ENCODE data around the gene PRKCE. TPM values are rescaled to one million over a fixed set of nuclear protein-coding genes. Genes with fewer than 3 reads are reported as not detected.

The PRKCE gene
- total RNA-seq, 1 experiment from 2014 or later: 14.8 TPM

GRCh38 chr2:45713591-45713990 lies 62.1 kb downstream of the PRKCE start (continued):
- TF ChIP-seq REST (IDR thresholded peaks at IDR 0.05; ENCODE audit: low read depth) (no peak), ZFX (IDR thresholded peaks at IDR 0.05) (no peak), TCF7L2 (IDR thresholded peaks at IDR 0.05; ENCODE audit: borderline replicate concordance, extremely low read depth, insufficient read depth, insufficient read length) (no peak)

GRCh38 chr2:45714679-45715078 lies 63.2 kb downstream of the PRKCE start:
- H3K9me2 ChIP-seq (ENCODE audit: insufficient read depth): no peaks in the 10 kb centered on the region
- ATAC-seq: no peak
- no peaks in the 10 kb centered on the region for H3K27me3 ChIP-seq (ENCODE audit: insufficient read depth, low read length)
- no peak overlapping the region for H3K9ac ChIP-seq (ENCODE audit: low read length)
- no peaks in the 10 kb centered on the region for H4K20me1 ChIP-seq (ENCODE audit: insufficient read depth)
- H3K79me2 ChIP-seq (ENCODE audit: insufficient read depth, low read length): 0 out of 2 replicates have a peak, but pooled peaks cover 6% of the 10 kb centered on the region
- ChIA-PET POLR2A (no interaction called here), CTCF (no interaction called here), RAD21 (ENCODE audit: low non-redundant PET in 1 of 2, low total read pairs in 2 of 2, uncharacterized antibody in 2 of 2, unreplicated experiment in 2 of 2) (no interaction called here)
- no peak for DNase-seq (ENCODE audit: low read depth, low spot score)
- no peak overlapping the region for H2AFZ ChIP-seq (ENCODE audit: low read depth, low read length, poor library complexity, severe bottlenecking)
- H3K36me3 ChIP-seq (ENCODE audit: control insufficient read depth in 1 of 2, insufficient read depth in 2 of 2, low read length in 2 of 2): no peaks in the 10 kb centered on the region
- H3K4me3 ChIP-seq (replicated peaks in 1 of 2; ENCODE audit: low read depth in 1 of 2, low read length in 2 of 2): no peak overlapping the region
- H3K4me1 ChIP-seq (ENCODE audit: control insufficient read depth in 1 of 2, insufficient read depth in 2 of 2, low read length in 2 of 2): peaks cover 0 to 4% of the 10 kb centered on the region in 2 experiments; a peak in 1 of 4 replicates
- no peaks in the 10 kb centered on the region for H3K9me3 ChIP-seq (ENCODE audit: control insufficient read depth in 1 of 2, insufficient read depth in 1 of 2, low read depth in 1 of 2, low read length in 2 of 2)
- TF ChIP-seq YY1 (IDR thresholded peaks at IDR 0.05; ENCODE audit: extremely low read depth, insufficient replicate concordance, low read depth, low read length) (no peak), MAX (IDR thresholded peaks at IDR 0.05) (no peak), ELF1 (IDR thresholded peaks at IDR 0.05; ENCODE audit: borderline replicate concordance, low read depth) (no peak), FOSL1 (IDR thresholded peaks at IDR 0.05; ENCODE audit: low read depth) (no peak), CBX3 (IDR thresholded peaks at IDR 0.05; ENCODE audit: low read depth) (no peak), POLR2AphosphoS5 (IDR thresholded peaks at IDR 0.05; ENCODE audit: low read depth, low read length) (no peak)
- no peak overlapping the region for H3K4me2 ChIP-seq (ENCODE audit: low read length)
- intact Hi-C loops (cut with micrococcal nuclease): loop anchor here (5.0 kb wide), 1 partner anchor 72 kb away; no protein-coding TSS in a partner anchor
- BruUV-seq (replicated peaks): no TSS peak
- no peak overlapping the region for H3K27ac ChIP-seq (ENCODE audit: low read depth, low read length)
